Measurements from ENCODE around the gene BNIP1.

The BNIP1 gene

GRCh38 chr5:173191561-173191960 is 47.2 kb downstream of the BNIP1 start:
- Histone ChIP-seq H3K9me3 (ENCODE audit: control insufficient read depth in 1 of 2, low read length in 2 of 2) (no peaks in the 10 kb centered on the region), H3K27me3 (ENCODE audit: control insufficient read depth in 1 of 2, insufficient read depth in 2 of 2, low read length in 2 of 2) (peaks cover 0 to 10% of the 10 kb centered on the region in 2 donors), H3K4me1 (ENCODE audit: control insufficient read depth in 1 of 2, insufficient read depth in 2 of 2, low read length in 2 of 2) (no peaks in the 10 kb centered on the region), H3K27ac (ENCODE audit: low read depth, low read length) (no peak overlapping the region), H3K9ac (ENCODE audit: low read depth in 1 of 2, low read length in 2 of 2) (no peak overlapping the region), H3K36me3 (ENCODE audit: control insufficient read depth in 1 of 2, insufficient read depth in 2 of 2, low read length in 2 of 2) (no peaks in the 10 kb centered on the region), H3K4me3 (ENCODE audit: low read depth in 1 of 2, low read length in 2 of 2) (no peak overlapping the region)

DNA sequence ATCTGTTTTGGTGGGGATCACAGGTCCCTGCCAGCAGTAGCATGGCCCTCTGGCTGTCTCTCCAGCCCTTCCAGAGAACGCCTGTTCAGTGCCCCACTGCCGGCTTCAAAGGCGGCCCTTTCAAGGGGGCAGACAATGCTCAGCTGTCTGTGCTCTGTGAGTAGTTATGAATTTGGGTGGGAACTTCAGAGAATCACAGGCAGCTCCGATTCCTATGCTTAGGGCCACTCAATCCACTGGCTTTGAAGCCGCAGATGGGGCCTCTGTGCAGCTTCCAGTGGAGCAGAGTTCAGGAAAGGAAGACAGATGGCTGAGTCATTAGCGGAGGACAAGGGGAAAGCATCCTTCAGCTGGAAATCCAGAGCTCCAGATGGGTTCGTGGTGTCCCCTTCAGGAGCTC is 48.2 kb downstream of the BNIP1 start:
- no peaks in the 10 kb centered on the region for H3K36me3 ChIP-seq (ENCODE audit: control insufficient read depth in 1 of 2, insufficient read depth in 2 of 2, low read length in 2 of 2)
- H3K4me1 ChIP-seq (ENCODE audit: control insufficient read depth in 1 of 2, insufficient read depth in 2 of 2, low read length in 2 of 2), result no peaks in the 10 kb centered on the region
- H3K27ac ChIP-seq (ENCODE audit: low read depth, low read length), result no peak overlapping the region
- peaks cover 0 to 10% of the 10 kb centered on the region in 2 donors for H3K27me3 ChIP-seq (ENCODE audit: control insufficient read depth in 1 of 2, insufficient read depth in 2 of 2, low read length in 2 of 2)
- no peak overlapping the region for H3K9ac ChIP-seq (ENCODE audit: low read depth in 1 of 2, low read length in 2 of 2)
- H3K9me3 ChIP-seq (ENCODE audit: control insufficient read depth in 1 of 2, low read length in 2 of 2), result no peaks in the 10 kb centered on the region
- no peak overlapping the region for H3K4me3 ChIP-seq (ENCODE audit: low read depth in 1 of 2, low read length in 2 of 2)

DNA sequence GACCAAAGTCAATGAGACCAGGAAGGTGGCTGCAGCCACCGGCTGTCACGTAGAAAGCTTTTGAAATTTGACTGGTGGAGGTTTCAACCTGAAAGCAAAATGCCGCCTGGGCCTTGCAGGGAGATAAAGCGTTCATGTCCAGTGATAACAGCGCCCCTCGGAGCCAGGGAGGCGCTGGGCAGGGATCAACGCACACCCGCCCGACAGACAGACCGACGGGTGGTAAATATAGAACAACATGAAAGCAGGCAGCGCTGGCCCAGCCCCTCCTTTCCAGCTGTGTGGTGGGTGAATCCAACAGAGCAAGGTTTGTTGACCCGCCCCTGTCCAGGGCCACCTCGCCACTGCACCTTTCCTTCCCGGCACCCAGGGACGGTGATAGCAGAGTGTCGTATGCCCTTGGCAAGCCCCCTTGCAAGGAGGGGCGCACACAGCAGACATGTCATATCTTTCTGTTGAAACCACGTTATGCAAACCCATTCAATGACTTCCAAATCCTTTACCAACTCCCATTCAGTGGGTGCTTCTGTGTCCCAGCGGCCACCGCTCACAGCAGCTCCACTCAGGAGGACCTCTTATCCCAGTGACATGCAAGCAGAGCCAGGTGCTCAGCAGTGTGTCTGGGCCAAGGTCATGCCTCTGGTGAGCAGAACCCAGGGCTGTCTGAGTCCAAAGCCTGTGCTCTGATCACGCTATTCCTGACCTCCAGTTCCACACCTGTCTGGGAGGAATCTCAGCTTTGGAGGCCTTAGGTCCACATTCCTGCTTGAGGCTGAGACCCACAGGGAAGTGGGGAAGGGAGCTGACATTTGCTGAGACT is 52.0 kb downstream of the BNIP1 start:
- no peak overlapping the region for H3K9ac ChIP-seq (ENCODE audit: low read depth in 1 of 2, low read length in 2 of 2)
- peaks cover 3 to 5% of the 10 kb centered on the region in 2 donors for H3K27me3 ChIP-seq (ENCODE audit: control insufficient read depth in 1 of 2, insufficient read depth in 2 of 2, low read length in 2 of 2)
- no peaks in the 10 kb centered on the region for H3K36me3 ChIP-seq (ENCODE audit: control insufficient read depth in 1 of 2, insufficient read depth in 2 of 2, low read length in 2 of 2)
- H3K4me1 ChIP-seq (ENCODE audit: control insufficient read depth in 1 of 2, insufficient read depth in 2 of 2, low read length in 2 of 2), result no peaks in the 10 kb centered on the region
- no peak overlapping the region for H3K27ac ChIP-seq (ENCODE audit: low read depth, low read length)
- peaks cover 6% of the 10 kb centered on the region in 2 donors for H3K9me3 ChIP-seq (ENCODE audit: control insufficient read depth in 1 of 2, low read length in 2 of 2)
- H3K4me3 ChIP-seq (ENCODE audit: low read depth in 1 of 2, low read length in 2 of 2), result no peak overlapping the region

DNA sequence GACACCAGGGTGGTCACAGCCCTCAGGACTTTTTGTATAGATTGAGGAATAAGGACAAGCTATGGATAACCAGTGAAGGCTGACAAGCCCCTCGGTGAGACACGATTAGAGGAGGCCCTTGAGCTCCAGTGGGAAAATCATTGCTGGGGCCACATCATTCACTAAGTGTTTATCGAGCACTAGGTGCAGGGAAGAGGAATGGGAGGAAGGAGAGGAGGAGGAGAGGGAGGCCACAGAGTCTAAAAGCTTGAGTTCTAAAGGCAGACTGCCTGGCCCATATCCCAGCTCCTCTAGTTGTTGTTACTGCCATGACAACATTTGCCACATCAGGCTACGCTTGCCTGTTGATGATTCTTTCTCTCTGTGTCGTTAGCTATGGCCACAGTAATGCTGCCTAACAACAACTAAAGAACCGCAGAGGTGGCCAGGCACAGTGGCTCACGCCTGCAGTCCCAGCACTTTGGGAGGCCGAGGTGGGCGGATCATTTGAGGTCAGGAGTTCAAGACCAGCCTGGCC is 53.1 kb downstream of the BNIP1 start:
- Histone ChIP-seq H3K4me3 (ENCODE audit: low read depth in 1 of 2, low read length in 2 of 2) (no peak overlapping the region), H3K27me3 (ENCODE audit: control insufficient read depth in 1 of 2, insufficient read depth in 2 of 2, low read length in 2 of 2) (peaks cover 7 to 11% of the 10 kb centered on the region in 2 donors), H3K36me3 (ENCODE audit: control insufficient read depth in 1 of 2, insufficient read depth in 2 of 2, low read length in 2 of 2) (no peaks in the 10 kb centered on the region), H3K27ac (ENCODE audit: low read depth, low read length) (no peak overlapping the region), H3K9me3 (ENCODE audit: control insufficient read depth in 1 of 2, low read length in 2 of 2) (peaks cover 6% of the 10 kb centered on the region in 2 donors), H3K4me1 (ENCODE audit: control insufficient read depth in 1 of 2, insufficient read depth in 2 of 2, low read length in 2 of 2) (no peaks in the 10 kb centered on the region), H3K9ac (ENCODE audit: low read depth in 1 of 2, low read length in 2 of 2) (no peak overlapping the region)

GRCh38 chr5:173198049-173198448 is 53.7 kb downstream of the BNIP1 start:
- H3K4me1 ChIP-seq (ENCODE audit: control insufficient read depth in 1 of 2, insufficient read depth in 2 of 2, low read length in 2 of 2), result no peaks in the 10 kb centered on the region
- peaks cover 13 to 17% of the 10 kb centered on the region in 2 donors for H3K27me3 ChIP-seq (ENCODE audit: control insufficient read depth in 1 of 2, insufficient read depth in 2 of 2, low read length in 2 of 2)

DNA sequence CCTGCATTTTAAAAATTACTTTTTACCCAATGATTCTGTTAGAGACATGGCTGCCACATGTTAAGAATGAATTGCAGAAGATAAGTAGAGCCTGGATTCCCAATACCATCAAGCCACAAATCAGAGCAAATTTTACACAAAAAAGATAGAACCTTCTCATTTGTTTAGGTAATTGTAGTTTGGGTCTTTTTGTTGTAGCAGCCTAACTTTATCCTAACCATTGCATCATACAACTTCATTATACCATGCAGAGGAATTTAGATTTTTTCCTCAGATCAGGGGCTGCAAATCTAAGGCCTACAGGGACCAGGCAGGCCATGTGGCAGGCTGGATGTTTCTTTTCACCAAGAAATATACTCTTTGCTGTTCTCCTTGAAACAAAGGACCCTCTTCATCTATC is 56.0 kb downstream of the BNIP1 start:
- Histone ChIP-seq H3K4me1 (ENCODE audit: control insufficient read depth in 1 of 2, insufficient read depth in 2 of 2, low read length in 2 of 2) (no peaks in the 10 kb centered on the region), H3K36me3 (ENCODE audit: control insufficient read depth in 1 of 2, insufficient read depth in 2 of 2, low read length in 2 of 2) (no peaks in the 10 kb centered on the region), H3K9me3 (ENCODE audit: control insufficient read depth in 1 of 2, low read length in 2 of 2) (peaks cover 6% of the 10 kb centered on the region in 2 donors), H3K4me3 (ENCODE audit: low read depth in 1 of 2, low read length in 2 of 2) (no peak overlapping the region), H3K9ac (ENCODE audit: low read depth in 1 of 2, low read length in 2 of 2) (no peak overlapping the region), H3K27ac (ENCODE audit: low read depth, low read length) (no peak overlapping the region), H3K27me3 (ENCODE audit: control insufficient read depth in 1 of 2, insufficient read depth in 2 of 2, low read length in 2 of 2) (peaks cover 15 to 20% of the 10 kb centered on the region in 2 donors)

More at GRCh38 chr5:173198049-173198448, 53.7 kb downstream of the BNIP1 start:
- H3K27ac ChIP-seq (ENCODE audit: low read depth, low read length), result no peak overlapping the region
- H3K36me3 ChIP-seq (ENCODE audit: control insufficient read depth in 1 of 2, insufficient read depth in 2 of 2, low read length in 2 of 2), result no peaks in the 10 kb centered on the region
- H3K4me3 ChIP-seq (ENCODE audit: low read depth in 1 of 2, low read length in 2 of 2), result no peak overlapping the region
- H3K9me3 ChIP-seq (ENCODE audit: control insufficient read depth in 1 of 2, low read length in 2 of 2), result peaks cover 6% of the 10 kb centered on the region in 2 donors
- no peak overlapping the region for H3K9ac ChIP-seq (ENCODE audit: low read depth in 1 of 2, low read length in 2 of 2)

DNA sequence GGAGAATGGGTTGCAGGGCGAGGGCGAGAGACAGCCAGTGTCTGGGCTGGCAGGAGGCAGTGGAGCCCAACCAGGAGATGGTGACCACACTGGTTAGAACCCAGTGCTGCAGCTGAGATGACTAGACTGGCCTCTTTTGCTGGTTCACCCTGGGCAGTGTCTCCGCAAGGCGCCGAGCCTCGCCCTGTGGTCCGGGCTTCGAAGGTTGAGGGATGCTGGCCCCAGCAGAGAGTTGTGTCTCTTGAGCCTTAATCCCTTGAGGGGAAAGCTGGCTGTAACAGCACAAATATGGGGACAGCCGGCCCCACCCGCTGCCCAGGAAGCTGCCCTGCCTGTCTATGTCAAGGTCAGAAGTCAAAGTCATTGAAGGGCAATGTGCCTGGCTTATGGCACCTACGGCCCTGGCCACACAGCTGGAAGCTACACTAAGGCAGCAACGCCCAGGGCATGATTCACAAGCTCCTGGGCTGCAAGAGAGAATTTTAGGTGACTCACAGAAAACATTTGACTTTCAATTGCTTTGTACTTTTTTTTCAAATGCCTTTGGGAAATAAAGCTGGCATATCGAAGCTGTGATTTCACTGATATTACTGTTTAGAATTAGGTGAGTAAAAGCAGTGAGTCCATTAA is 57.4 kb downstream of the BNIP1 start:
- H3K4me3 ChIP-seq (ENCODE audit: low read depth in 1 of 2, low read length in 2 of 2), result no peak overlapping the region
- no peaks in the 10 kb centered on the region for H3K4me1 ChIP-seq (ENCODE audit: control insufficient read depth in 1 of 2, insufficient read depth in 2 of 2, low read length in 2 of 2)
- H3K27me3 ChIP-seq (ENCODE audit: control insufficient read depth in 1 of 2, insufficient read depth in 2 of 2, low read length in 2 of 2), result peaks cover 9 to 20% of the 10 kb centered on the region in 2 donors
- H3K27ac ChIP-seq (ENCODE audit: low read depth, low read length), result no peak overlapping the region
- no peaks in the 10 kb centered on the region for H3K36me3 ChIP-seq (ENCODE audit: control insufficient read depth in 1 of 2, insufficient read depth in 2 of 2, low read length in 2 of 2)
- H3K9me3 ChIP-seq (ENCODE audit: control insufficient read depth in 1 of 2, low read length in 2 of 2), result peaks cover 6% of the 10 kb centered on the region in 2 donors
- no peak overlapping the region for H3K9ac ChIP-seq (ENCODE audit: low read depth in 1 of 2, low read length in 2 of 2)

DNA sequence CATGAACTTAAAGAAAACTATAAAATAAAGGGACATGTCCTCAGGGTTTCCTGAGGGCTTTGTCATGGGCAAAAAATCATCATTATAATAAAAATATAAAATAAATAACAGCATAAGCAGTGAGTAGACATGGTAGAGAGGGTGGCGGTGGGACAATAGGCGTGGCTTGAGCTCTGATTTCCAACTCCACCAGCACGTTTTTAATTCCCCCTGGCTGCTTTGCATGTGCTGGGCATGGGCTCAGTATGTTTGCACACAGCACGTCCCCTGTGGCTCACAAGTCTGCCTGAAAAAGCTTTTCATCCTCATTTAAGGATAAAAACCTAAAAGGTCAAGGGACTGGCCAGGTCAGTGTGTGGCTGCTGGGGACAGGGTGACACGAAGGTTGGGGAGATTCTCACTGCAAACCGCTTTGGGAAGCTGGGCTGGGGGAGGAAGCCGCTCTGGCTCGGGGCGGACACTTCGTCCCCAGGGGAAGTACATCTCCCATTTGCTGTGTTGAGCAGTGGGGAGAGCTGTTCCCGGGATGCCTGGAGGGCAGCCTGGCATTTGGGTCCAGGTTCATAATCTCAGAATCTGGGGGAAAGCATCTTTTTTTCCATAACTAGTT is 58.0 kb downstream of the BNIP1 start:
- H3K36me3 ChIP-seq (ENCODE audit: control insufficient read depth in 1 of 2, insufficient read depth in 2 of 2, low read length in 2 of 2), result no peaks in the 10 kb centered on the region
- no peak overlapping the region for H3K4me3 ChIP-seq (ENCODE audit: low read depth in 1 of 2, low read length in 2 of 2)
- no peak overlapping the region for H3K9ac ChIP-seq (ENCODE audit: low read depth in 1 of 2, low read length in 2 of 2)
- peaks cover 9 to 20% of the 10 kb centered on the region in 2 donors for H3K27me3 ChIP-seq (ENCODE audit: control insufficient read depth in 1 of 2, insufficient read depth in 2 of 2, low read length in 2 of 2)
- H3K9me3 ChIP-seq (ENCODE audit: control insufficient read depth in 1 of 2, low read length in 2 of 2), result peaks cover 6% of the 10 kb centered on the region in 2 donors
- H3K27ac ChIP-seq (ENCODE audit: low read depth, low read length), result no peak overlapping the region
- no peaks in the 10 kb centered on the region for H3K4me1 ChIP-seq (ENCODE audit: control insufficient read depth in 1 of 2, insufficient read depth in 2 of 2, low read length in 2 of 2)

- H3K27ac ChIP-seq (ENCODE audit: low read depth, low read length), result no peak overlapping the region
- peaks cover 4 to 5% of the 10 kb centered on the region in 2 donors for H3K9me3 ChIP-seq (ENCODE audit: control insufficient read depth in 1 of 2, low read length in 2 of 2)
- no peaks in the 10 kb centered on the region for H3K4me1 ChIP-seq (ENCODE audit: control insufficient read depth in 1 of 2, insufficient read depth in 2 of 2, low read length in 2 of 2)
- no peak overlapping the region for H3K4me3 ChIP-seq (ENCODE audit: low read depth in 1 of 2, low read length in 2 of 2)
- no peak overlapping the region for H3K9ac ChIP-seq (ENCODE audit: low read depth in 1 of 2, low read length in 2 of 2)
- no peaks in the 10 kb centered on the region for H3K36me3 ChIP-seq (ENCODE audit: control insufficient read depth in 1 of 2, insufficient read depth in 2 of 2, low read length in 2 of 2)
- H3K27me3 ChIP-seq (ENCODE audit: control insufficient read depth in 1 of 2, insufficient read depth in 2 of 2, low read length in 2 of 2), result peaks cover 9 to 20% of the 10 kb centered on the region in 2 donors
These were observed 60.1 kb downstream of the BNIP1 start for GRCh38 chr5:173204185-173204979.
